ENCODE data around the gene DNALI1.

Gene DNALI1

GRCh38 chr1:37605061-37605650 lies 48.4 kb downstream of the DNALI1 start:
- no peak for DNase-seq

GRCh38 chr1:37605806-37606474 lies 49.2 kb downstream of the DNALI1 start:
- no peak for DNase-seq

- DNase-seq: no peak
These were observed 49.9 kb downstream of the DNALI1 start for GRCh38 chr1:37606481-37607263.

GRCh38 chr1:37609002-37609401 lies 52.3 kb downstream of the DNALI1 start:
- DNase-seq: no peak

- DNase-seq: no peak
These were observed 53.3 kb downstream of the DNALI1 start for GRCh38 chr1:37609994-37610393.

GRCh38 chr1:37612186-37612585 lies 55.4 kb downstream of the DNALI1 start:
- DNase-seq: no peak

GRCh38 chr1:37614105-37614504 lies 57.4 kb downstream of the DNALI1 start:
- no peak for DNase-seq

GRCh38 chr1:37616330-37616729 lies 59.6 kb downstream of the DNALI1 start:
- DNase-seq: no peak

All from CD4-positive, alpha-beta T cell treated with Interleukin-15 for 1 hour (primary cell).